ENCODE data around the gene MTR. TPM values are rescaled to one million over a fixed set of nuclear protein-coding genes. Genes with fewer than 3 reads are reported as not detected.

MTR gene
- total RNA-seq, 1 experiment from 2014 or later: 27.5 TPM

DNA sequence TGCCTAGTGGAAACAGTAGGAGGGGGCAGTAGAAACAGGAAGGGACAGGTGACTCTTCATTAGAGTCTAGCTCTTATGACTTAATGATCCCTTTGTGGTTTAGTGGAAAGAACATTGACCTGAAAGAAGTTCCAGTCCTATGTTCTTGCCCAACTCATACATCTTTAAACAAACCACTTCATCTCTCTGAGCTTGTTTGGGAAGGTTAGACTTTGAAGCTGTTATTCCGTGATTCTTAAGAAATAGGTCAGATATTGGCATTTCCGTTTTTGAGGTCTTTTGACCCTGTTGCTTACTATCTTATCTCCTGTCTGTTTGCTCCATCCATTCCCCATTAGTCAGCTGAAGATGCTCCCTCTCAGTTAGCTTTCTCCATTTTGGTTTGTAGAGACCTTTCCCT, 38.5 kb downstream of the MTR start (continued):
- TF ChIP-seq MXD4 (CRISPR knock-in tag; IDR thresholded peaks at IDR 0.05; ENCODE audit: borderline replicate concordance): no peak
- TF ChIP-seq PRDM15 (CRISPR knock-in tag; IDR thresholded peaks at IDR 0.05): no peak
- no peak for TF ChIP-seq ATF3 (CRISPR knock-in tag; conservative IDR thresholded peaks at IDR 0.05)
- no peak for TF ChIP-seq GABPB1 (CRISPR knock-in tag; IDR thresholded peaks at IDR 0.05)
- no peak for TF ChIP-seq NFE2L1 (CRISPR knock-in tag; IDR thresholded peaks at IDR 0.05)
- TF ChIP-seq JAZF1 (CRISPR knock-in tag; IDR thresholded peaks at IDR 0.05): no peak
- TF ChIP-seq SP1 (CRISPR knock-in tag; conservative IDR thresholded peaks at IDR 0.05): no peak
- TF ChIP-seq, protein P1, sequence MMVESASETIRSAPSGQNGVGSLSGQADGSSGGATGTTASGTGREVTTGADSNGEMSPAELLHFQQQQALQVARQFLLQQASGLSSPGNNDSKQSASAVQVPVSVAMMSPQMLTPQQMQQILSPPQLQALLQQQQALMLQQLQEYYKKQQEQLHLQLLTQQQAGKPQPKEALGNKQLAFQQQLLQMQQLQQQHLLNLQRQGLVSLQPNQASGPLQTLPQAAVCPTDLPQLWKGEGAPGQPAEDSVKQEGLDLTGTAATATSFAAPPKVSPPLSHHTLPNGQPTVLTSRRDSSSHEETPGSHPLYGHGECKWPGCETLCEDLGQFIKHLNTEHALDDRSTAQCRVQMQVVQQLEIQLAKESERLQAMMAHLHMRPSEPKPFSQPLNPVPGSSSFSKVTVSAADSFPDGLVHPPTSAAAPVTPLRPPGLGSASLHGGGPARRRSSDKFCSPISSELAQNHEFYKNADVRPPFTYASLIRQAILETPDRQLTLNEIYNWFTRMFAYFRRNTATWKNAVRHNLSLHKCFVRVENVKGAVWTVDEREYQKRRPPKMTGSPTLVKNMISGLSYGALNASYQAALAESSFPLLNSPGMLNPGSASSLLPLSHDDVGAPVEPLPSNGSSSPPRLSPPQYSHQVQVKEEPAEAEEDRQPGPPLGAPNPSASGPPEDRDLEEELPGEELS (CRISPR knock-in tag; IDR thresholded peaks at IDR 0.05): no peak

GRCh38 chr1:236834876-236835275, 39.8 kb downstream of the MTR start:
- Mint-ChIP-seq H3K36me3 (peaks cover 41% of the 10 kb centered on the region), H3K27me3 (ENCODE audit: low read depth) (no peaks in the 10 kb centered on the region), H3K4me3 (no peak overlapping the region), H3K4me1 (no peaks in the 10 kb centered on the region), H3K9me3 (no peaks in the 10 kb centered on the region), H3K27ac (no peak overlapping the region)
- TF ChIP-seq ZNF396 (CRISPR knock-in tag; IDR thresholded peaks at IDR 0.05; ENCODE audit: borderline replicate concordance) (no peak), NFE2L1 (CRISPR knock-in tag; IDR thresholded peaks at IDR 0.05) (no peak), TP53 (CRISPR knock-in tag; IDR thresholded peaks at IDR 0.05) (no peak), TEAD1 (CRISPR knock-in tag; IDR thresholded peaks at IDR 0.05) (no peak), ZNF232 (CRISPR knock-in tag; IDR thresholded peaks at IDR 0.05) (no peak), USF2 (CRISPR knock-in tag; IDR thresholded peaks at IDR 0.05) (no peak), E2F1 (CRISPR knock-in tag; IDR thresholded peaks at IDR 0.05) (no peak), MYBL2 (CRISPR knock-in tag; IDR thresholded peaks at IDR 0.05) (no peak), GTF2I (CRISPR knock-in tag; conservative IDR thresholded peaks at IDR 0.05) (no peak), ZNF121 (CRISPR knock-in tag; IDR thresholded peaks at IDR 0.05) (no peak), ATF3 (CRISPR knock-in tag; conservative IDR thresholded peaks at IDR 0.05) (no peak)
- TF ChIP-seq, protein P2, sequence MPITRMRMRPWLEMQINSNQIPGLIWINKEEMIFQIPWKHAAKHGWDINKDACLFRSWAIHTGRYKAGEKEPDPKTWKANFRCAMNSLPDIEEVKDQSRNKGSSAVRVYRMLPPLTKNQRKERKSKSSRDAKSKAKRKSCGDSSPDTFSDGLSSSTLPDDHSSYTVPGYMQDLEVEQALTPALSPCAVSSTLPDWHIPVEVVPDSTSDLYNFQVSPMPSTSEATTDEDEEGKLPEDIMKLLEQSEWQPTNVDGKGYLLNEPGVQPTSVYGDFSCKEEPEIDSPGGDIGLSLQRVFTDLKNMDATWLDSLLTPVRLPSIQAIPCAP (CRISPR knock-in tag; IDR thresholded peaks at IDR 0.05): no peak
- ChIA-PET POLR2A (no interaction called here), CTCF (no interaction called here)
- ATAC-seq (no peak), DNase-seq (ENCODE audit: low spot score) (no peak)

Measured in WTC11 (cell line).